HCT116 (cell line): ENCODE results near the gene CCDC158. TPM values are rescaled to one million over a fixed set of nuclear protein-coding genes. Genes with fewer than 3 reads are reported as not detected.
A peak's percentile ranks its signal among the peaks of the same experiment; 100 is the strongest.

Experiments
- ATAC-seq: fragments of 200-7000 bp; cut with Tn5 transposase; 2 replicates; pipeline ENCODE4 v1.9.1; 2020; ENCODE audit warnings: mild to moderate bottlenecking, moderate library complexity
- BruUV-seq: library from RNA; stranded (reverse); fragments of 400-500 nt; replicated peaks from 2 replicates; lab custom pipeline; 2021; lab: Mats Ljungman, UMichigan
- CTCF ChIA-PET: fragments of 300-600 bp; sonication (Branson Sonifier 250); formaldehyde crosslinking; loops from one replicate; lab custom pipeline; 2021; ENCODE audit warnings: antibody characterized with exemption; lab: Charles Lee
- POLR2A ChIA-PET: fragments of 300-600, 350-600 bp; sonication (Branson Sonifier 250); formaldehyde crosslinking; loops from one replicate; lab custom pipeline; 2021; ENCODE audit warnings: antibody characterized with exemption; lab: Charles Lee
- RAD21 ChIA-PET, 2 experiments: fragments of 300-600 bp; sonication (Branson Sonifier 250); formaldehyde crosslinking; loops; one replicate each; lab custom pipeline; 2023; ENCODE audit warnings: low total read pairs in 2 of 2; ENCODE audit not compliant: uncharacterized antibody in 2 of 2, unreplicated experiment in 2 of 2, low non-redundant PET in 1 of 2; lab: Charles Lee
- DNase-seq: peaks from one replicate; pipeline ENCODE4 v3.0.0-alpha.2; 2010; ENCODE audit warnings: low read depth, low spot score
- H2AFZ ChIP-seq: fragments of 200-600 bp; shearing (Covaris generic), sonication (generic); 2 replicates; pipeline ENCODE4 v1.6.1; 2017; ENCODE audit warnings: low read depth, mixed run types, mixed read lengths, antibody characterized with exemption, low read length; ENCODE audit not compliant: poor library complexity, severe bottlenecking
- H3K27ac ChIP-seq: 2 replicates; pipeline ENCODE4 v1.5.1; 2012; ENCODE audit warnings: low read depth, low read length
- H3K27me3 ChIP-seq: fragments of 200-600 bp; sonication (generic); 2 replicates; pipeline ENCODE4 v1.6.1; 2016; ENCODE audit warnings: mixed run types, low read length, mixed read lengths; ENCODE audit not compliant: insufficient read depth
- H3K36me3 ChIP-seq, 2 experiments: fragments of 200-500 bp in 1 of 2; fragments of 200-600 bp in 1 of 2; sonication (Bioruptor generic) in 1 of 2; sonication (generic) in 1 of 2; 2 replicates each; pipeline versions ENCODE4 v1.5.1 to v1.6.1; 2014 to 2016; ENCODE audit warnings: low read length in 2 of 2, inconsistent platforms in 1 of 2, mixed read lengths in 1 of 2, mixed run types in 1 of 2; ENCODE audit not compliant: insufficient read depth in 2 of 2, control insufficient read depth in 1 of 2
- H3K4me1 ChIP-seq, 2 experiments: fragments of 200-600 bp in 1 of 2; sonication (generic) in 1 of 2; 2 replicates each; pipeline versions ENCODE4 v1.5.1 to v1.6.1; 2012 to 2017; ENCODE audit warnings: low read length in 2 of 2, inconsistent platforms in 1 of 2, mild to moderate bottlenecking in 1 of 2, mixed read lengths in 1 of 2, mixed run types in 1 of 2, moderate library complexity in 1 of 2; ENCODE audit not compliant: insufficient read depth in 2 of 2, control insufficient read depth in 1 of 2
- H3K4me2 ChIP-seq: fragments of 200-600 bp; sonication (generic); 2 replicates; pipeline ENCODE4 v1.6.1; 2017; ENCODE audit warnings: mixed run types, low read length, mixed read lengths
- H3K4me3 ChIP-seq, 2 experiments: fragments of 200-600 bp in 1 of 2; sonication (generic) in 1 of 2; replicated peaks in 1 of 2; 2 replicates each; pipeline ENCODE4 v1.5.1; 2011 to 2016; ENCODE audit warnings: low read length in 2 of 2, control low read depth in 1 of 2, low read depth in 1 of 2, mild to moderate bottlenecking in 1 of 2, mixed read lengths in 1 of 2, mixed run types in 1 of 2
- H3K79me2 ChIP-seq: fragments of 200-600 bp; sonication (generic); 2 replicates; pipeline ENCODE4 v1.6.1; 2017; ENCODE audit warnings: mild to moderate bottlenecking, mixed run types, low read length, moderate library complexity, mixed read lengths; ENCODE audit not compliant: insufficient read depth
- H3K9ac ChIP-seq: fragments of 200-600 bp; sonication (generic); 2 replicates; pipeline ENCODE4 v1.6.1; 2016; ENCODE audit warnings: low read length, mixed read lengths
- H3K9me2 ChIP-seq: fragments of 200-600 bp; sonication (generic), shearing (Covaris generic); 2 replicates; pipeline ENCODE4 v1.6.1; 2017; ENCODE audit warnings: mixed run types, mild to moderate bottlenecking, moderate library complexity; ENCODE audit not compliant: insufficient read depth
- H3K9me3 ChIP-seq, 2 experiments: fragments of 200-500 bp in 1 of 2; fragments of 200-600 bp in 1 of 2; sonication (Bioruptor generic) in 1 of 2; sonication (generic) in 1 of 2; 2 replicates each; pipeline ENCODE4 v1.6.1; 2014 to 2017; ENCODE audit warnings: low read length in 2 of 2, mixed read lengths in 2 of 2, inconsistent platforms in 1 of 2, low read depth in 1 of 2, mild to moderate bottlenecking in 1 of 2, mixed run types in 1 of 2, moderate library complexity in 1 of 2; ENCODE audit not compliant: control insufficient read depth in 1 of 2, insufficient read depth in 1 of 2
- H4K20me1 ChIP-seq: fragments of 200-600 bp; sonication (generic), shearing (Covaris generic); 2 replicates; pipeline ENCODE4 v1.6.1; 2017; ENCODE audit warnings: mixed run types, mild to moderate bottlenecking, moderate library complexity; ENCODE audit not compliant: insufficient read depth
- ATF3 ChIP-seq: IDR thresholded peaks from 2 replicates; pipeline ENCODE4 v1.6.1; 2012
- CBX3 ChIP-seq: IDR thresholded peaks from 2 replicates; pipeline ENCODE4 v1.6.1; 2012; ENCODE audit warnings: low read depth
- ELF1 ChIP-seq: IDR thresholded peaks from 2 replicates; pipeline ENCODE4 v1.6.1; 2012; ENCODE audit warnings: low read depth, borderline replicate concordance
- EZH2 ChIP-seq: fragments of 200-600 bp; sonication (generic); IDR thresholded peaks from 2 replicates; pipeline ENCODE4 v1.6.1; 2017; ENCODE audit warnings: antibody characterized with exemption, mixed run types
- EZH2phosphoT487 ChIP-seq: fragments of 200-600 bp; IDR thresholded peaks from 2 replicates; pipeline ENCODE4 v1.6.1; 2018; ENCODE audit warnings: antibody characterized with exemption, borderline replicate concordance
- RAD21 ChIP-seq: IDR thresholded peaks from 2 replicates; pipeline ENCODE4 v1.6.1; 2012; ENCODE audit warnings: low read depth, mild to moderate bottlenecking
- SIN3A ChIP-seq: IDR thresholded peaks from 2 replicates; pipeline ENCODE4 v1.6.1; 2012; ENCODE audit warnings: low read depth
- TCF7L2 ChIP-seq: IDR thresholded peaks from 2 replicates; pipeline ENCODE4 v1.7.0; 2011; ENCODE audit warnings: borderline replicate concordance, inconsistent platforms; ENCODE audit not compliant: insufficient read depth, insufficient read length; ENCODE audit errors: extremely low read depth
- ZFX ChIP-seq: fragments of 450-650 bp; IDR thresholded peaks from 2 replicates; pipeline ENCODE4 v1.6.1; 2017
- ZNF274 ChIP-seq: fragments of 200-500 bp; sonication (Bioruptor generic); IDR thresholded peaks from 2 replicates; pipeline ENCODE4 v1.6.1; 2014; ENCODE audit warnings: mild to moderate bottlenecking, low read depth, low read length, inconsistent platforms
- intact Hi-C: fragments of 100-400 bp; cut with micrococcal nuclease; formaldehyde crosslinking; loops from 2 replicates; pipeline ENCODE4 v1.10.0; 2022
- total RNA-seq: library from RNA; stranded (reverse); gene quantifications from one replicate; pipeline ENCODE4 v1.2.1, GENCODE V29; 2021; ENCODE audit not compliant: unreplicated experiment

Gene CCDC158
- total RNA-seq, 1 experiment from 2014 or later, result not detected

GRCh38 chr4:76445911-76446310 lies 25.0 kb upstream of the CCDC158 start (continued):
- TF ChIP-seq ZFX, result no peak
- TF ChIP-seq ELF1, result no peak

DNA sequence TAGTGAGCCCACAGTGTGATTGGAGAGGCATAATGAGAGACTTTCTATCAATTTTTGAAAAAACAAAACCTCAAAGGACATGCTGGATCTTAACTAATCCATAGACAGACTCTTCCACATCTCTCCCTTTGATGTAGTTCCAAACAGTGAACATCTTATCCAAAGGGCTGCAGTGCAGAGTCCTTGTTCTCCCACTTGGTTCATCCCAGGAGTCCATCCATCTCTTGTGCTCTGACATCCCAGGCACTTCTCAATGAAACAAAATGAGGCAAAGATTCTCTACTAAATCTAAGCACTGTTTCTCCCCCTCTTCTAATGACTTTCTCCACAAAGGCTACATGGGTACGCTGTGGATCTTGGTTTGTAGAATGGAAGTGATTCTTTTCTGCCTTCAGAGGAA lies 22.4 kb upstream of the CCDC158 start:
- Histone ChIP-seq H3K9ac (no peak overlapping the region), H2AFZ (peak overlapping the region; percentile 86)
- TF ChIP-seq ATF3 (no peak), RAD21 (no peak), TCF7L2 (no peak), SIN3A (no peak), EZH2phosphoT487 (no peak), ZNF274 (no peak), CBX3 (no peak), EZH2 (no peak)
- TF ChIP-seq, all 23 proteins: peak for 0
- intact Hi-C loops, result no loop called here
- Histone ChIP-seq H4K20me1 (no peaks in the 10 kb centered on the region), H3K9me2 (no peaks in the 10 kb centered on the region), H3K4me1 (peaks cover 0 to 9% of the 10 kb centered on the region in 2 experiments; a peak in 3 of 4 replicates), H3K79me2 (no peaks in the 10 kb centered on the region), H3K4me2 (no peak overlapping the region), H3K9me3 (no peaks in the 10 kb centered on the region), H3K4me3 (no peak overlapping the region), H3K27me3 (no peaks in the 10 kb centered on the region), H3K27ac (no peak overlapping the region), H3K36me3 (no peaks in the 10 kb centered on the region)
- ChIA-PET POLR2A (no interaction called here), CTCF (interaction anchor here (1.1 kb wide), 1 partner anchor 61 kb away, joined by 3 read pairs; no protein-coding TSS in a partner anchor), RAD21 (no interaction called here)
- DNase-seq, result no peak
- no TSS peak for BruUV-seq
- ATAC-seq, result no peak
